Middle frontal gyrus (tissue), 1 donor: ENCODE results near the gene TSC22D1.

ENCODE experiments used
- DNase-seq: peaks from one replicate; pipeline ENCODE4 v3.0.0-alpha.2; 2015; ENCODE audit warnings: low spot score; ENCODE audit errors: extremely low spot score

Gene TSC22D1

GRCh38 chr13:44455769-44456168 lies 120.4 kb downstream of the TSC22D1 start:
- no peak for DNase-seq

- no peak for DNase-seq
Measured at GRCh38 chr13:44453881-44454280, 122.2 kb downstream of the TSC22D1 start.

- DNase-seq = no peak
Measured at GRCh38 chr13:44453069-44453468, 123.1 kb downstream of the TSC22D1 start.

- no peak for DNase-seq
Measured at GRCh38 chr13:44452418-44452817, 123.7 kb downstream of the TSC22D1 start.

- no peak for DNase-seq
Measured at GRCh38 chr13:44451651-44452050, 124.5 kb downstream of the TSC22D1 start.

GRCh38 chr13:44451126-44451525 lies 125.0 kb downstream of the TSC22D1 start:
- DNase-seq = peak; percentile 51

GRCh38 chr13:44449999-44450821 lies 125.9 kb downstream of the TSC22D1 start:
- DNase-seq = no peak

GRCh38 chr13:44448875-44449274 lies 127.3 kb downstream of the TSC22D1 start:
- no peak for DNase-seq

GRCh38 chr13:44448373-44448772 lies 127.8 kb downstream of the TSC22D1 start:
- DNase-seq = no peak

GRCh38 chr13:44447783-44448321 lies 128.3 kb downstream of the TSC22D1 start:
- no peak for DNase-seq

- no peak for DNase-seq
Measured at GRCh38 chr13:44440046-44440608, 136.0 kb downstream of the TSC22D1 start.

- no peak for DNase-seq
Measured at GRCh38 chr13:44439452-44440024, 136.6 kb downstream of the TSC22D1 start.

- no peak for DNase-seq
Measured at GRCh38 chr13:44438234-44438579, 137.9 kb downstream of the TSC22D1 start.

GRCh38 chr13:44437356-44438233 lies 138.5 kb downstream of the TSC22D1 start:
- no peak for DNase-seq

- DNase-seq = peak; percentile 90
Measured at GRCh38 chr13:44436589-44437337, 139.4 kb downstream of the TSC22D1 start.

GRCh38 chr13:44435919-44436510 lies 140.1 kb downstream of the TSC22D1 start:
- no peak for DNase-seq

- DNase-seq = peak; percentile 83
Measured at GRCh38 chr13:44435142-44435918, 140.8 kb downstream of the TSC22D1 start.

- no peak for DNase-seq
Measured at GRCh38 chr13:44434766-44435141, 141.4 kb downstream of the TSC22D1 start.
